Globus pallidus (tissue), 1 donor: ENCODE data around the gene TNFRSF9.
"Not testable (repeated sequence)": the region's sequence is repeated elsewhere in the genome, so short reads cannot be mapped to it uniquely, and the experiment has no call there.

ENCODE experiments used
- DNase-seq: peaks from one replicate; pipeline ENCODE4 v3.0.0-alpha.2; 2015; ENCODE audit warnings: low spot score

Gene TNFRSF9

GRCh38 chr1:7961216-7962013 is 20.8 kb upstream of the TNFRSF9 start, which contains the start of gene PARK7:
TSS of gene PARK7 (plus strand) at chr1:7961711. CDS start at chr1:7962786, 1,075 bp downstream.
- DNase-seq: peak; percentile 99

DNA sequence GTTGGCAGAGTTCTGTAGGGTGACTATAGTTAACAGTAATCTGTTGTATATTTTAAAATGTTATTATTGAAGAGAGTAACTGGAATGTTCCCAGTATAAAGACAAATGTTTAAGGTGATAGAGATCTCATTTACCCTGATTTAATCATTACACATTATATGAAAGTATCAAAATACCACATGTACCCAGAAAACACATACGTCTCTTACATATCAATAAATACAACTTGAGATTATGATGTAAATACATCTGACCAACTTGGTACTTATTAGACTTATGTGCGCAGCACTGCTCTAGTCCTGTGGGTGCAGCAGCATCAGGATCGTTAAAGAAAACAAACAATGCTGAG is 20.2 kb upstream of the TNFRSF9 start:
- DNase-seq: no peak

- DNase-seq: no peak
These were observed 19.5 kb upstream of the TNFRSF9 start for GRCh38 chr1:7960165-7960564.

- no peak for DNase-seq
These were observed 15.8 kb upstream of the TNFRSF9 start for GRCh38 chr1:7956218-7957032.

DNA sequence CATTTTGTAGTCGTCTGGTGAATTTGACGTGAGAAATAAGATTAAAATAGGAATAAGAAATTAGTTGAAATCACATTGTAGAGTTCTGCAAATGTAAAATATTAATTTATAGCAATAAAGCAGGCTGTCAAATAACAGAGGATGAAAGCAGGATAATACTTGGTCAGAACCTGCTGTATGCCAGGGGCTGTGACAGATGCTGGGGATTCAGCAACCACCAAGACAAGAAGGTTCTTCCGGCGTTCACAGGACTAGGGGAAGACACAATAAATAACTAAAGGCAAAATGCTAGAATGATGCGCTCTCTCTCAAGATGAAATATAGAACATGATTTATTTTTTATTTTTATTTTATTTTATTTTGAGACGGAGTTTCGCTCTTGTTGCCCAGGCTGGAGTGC is 14.0 kb upstream of the TNFRSF9 start:
- DNase-seq: no peak

DNA sequence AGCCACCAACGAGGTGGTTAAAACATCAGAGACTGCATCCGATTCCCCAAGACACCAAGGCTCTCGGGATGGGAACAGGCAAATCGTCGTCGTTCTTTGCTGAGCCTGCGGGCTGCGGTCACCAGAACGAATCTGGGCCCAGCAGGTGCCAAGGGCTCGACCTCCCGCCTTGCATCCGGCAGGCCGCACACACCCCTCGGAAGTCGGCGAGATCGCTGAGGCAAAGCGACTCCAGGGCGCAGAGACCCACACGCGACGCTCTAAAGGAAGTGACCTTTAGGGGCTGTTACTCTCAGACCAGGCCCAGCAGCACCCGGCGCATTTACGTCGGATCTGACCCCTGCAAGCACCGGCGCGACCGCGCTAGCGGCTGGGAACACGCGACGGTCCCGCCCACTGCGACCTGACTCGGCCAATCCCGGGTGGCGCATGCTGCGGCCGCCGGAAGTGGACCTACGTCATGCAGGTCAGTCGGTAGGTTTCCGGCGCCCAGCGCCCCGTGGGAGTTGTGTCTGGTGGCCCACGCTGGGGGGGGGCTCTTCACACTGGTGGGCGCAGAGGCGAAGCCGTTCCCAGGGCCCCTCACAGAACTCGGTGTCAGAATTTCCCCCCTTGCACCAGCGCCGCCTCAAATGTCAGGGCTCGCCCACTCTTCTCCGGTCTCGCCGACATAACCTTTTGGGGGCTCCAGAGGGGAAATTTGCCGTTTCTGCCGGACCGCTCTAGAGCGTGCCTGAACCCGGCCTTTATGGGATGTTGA is 13.4 kb upstream of the TNFRSF9 start:
- DNase-seq: peak; percentile 96

GRCh38 chr1:7952791-7953190 is 12.2 kb upstream of the TNFRSF9 start:
- not testable (repeated sequence) for DNase-seq

- DNase-seq: no peak
These were observed 8.3 kb upstream of the TNFRSF9 start for GRCh38 chr1:7948960-7949359.

GRCh38 chr1:7943251-7943650 is 2.6 kb upstream of the TNFRSF9 start:
- DNase-seq: no peak

GRCh38 chr1:7942214-7942921 is 1.7 kb upstream of the TNFRSF9 start:
- peak; percentile 24 for DNase-seq

- no peak for DNase-seq
These were observed 776 bp upstream of the TNFRSF9 start for GRCh38 chr1:7941437-7941793.

GRCh38 chr1:7940034-7940433 is 605 bp downstream of the TNFRSF9 start:
- DNase-seq: no peak

GRCh38 chr1:7938070-7938469 is 2.6 kb downstream of the TNFRSF9 start:
- DNase-seq: no peak

DNA sequence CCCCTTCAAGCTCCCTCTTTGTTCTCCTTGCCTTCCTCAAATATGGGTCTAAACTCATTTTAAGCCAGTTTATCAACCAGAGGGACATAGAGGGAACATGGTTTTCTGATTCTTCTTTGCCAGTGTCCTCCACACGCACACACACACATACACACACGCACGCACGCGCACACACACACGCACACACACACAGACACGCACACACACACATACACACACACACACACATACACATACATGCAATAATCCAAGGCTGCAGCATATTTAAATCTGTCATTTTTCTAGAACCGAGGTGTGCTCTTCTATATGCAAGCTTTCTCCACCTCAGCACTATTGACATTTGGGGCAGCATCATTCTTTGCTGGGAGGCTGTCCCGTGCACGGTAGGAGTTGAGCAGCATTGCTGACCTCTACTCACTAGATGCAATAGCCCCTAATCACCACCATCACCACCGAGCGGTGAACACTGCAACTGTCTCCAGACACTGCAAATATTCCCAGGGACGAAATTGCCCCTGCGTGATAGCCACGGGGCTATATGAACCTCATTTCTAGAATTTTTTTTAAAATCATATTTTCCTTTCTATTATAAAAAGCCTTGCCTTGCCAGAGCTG is 8.0 kb downstream of the TNFRSF9 start:
- DNase-seq: no peak

DNA sequence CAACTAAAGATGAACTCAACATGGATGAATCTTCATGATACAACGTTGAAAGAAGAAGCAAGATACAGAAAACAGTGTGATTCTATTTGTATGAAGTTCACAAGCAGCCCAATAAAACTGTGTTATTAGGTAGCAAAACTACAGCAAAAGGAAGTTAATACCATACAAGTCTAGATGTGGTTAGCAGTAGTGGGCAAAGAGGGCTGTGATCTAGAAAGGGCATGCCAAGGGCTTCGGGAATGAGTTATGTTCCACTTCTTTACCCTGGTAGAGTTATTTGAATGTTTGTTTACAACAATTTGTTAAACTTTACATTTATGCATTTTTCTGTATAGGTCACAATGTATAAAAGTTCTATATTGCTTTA is 9.2 kb downstream of the TNFRSF9 start:
- no peak for DNase-seq

- DNase-seq: no peak
These were observed 9.8 kb downstream of the TNFRSF9 start for GRCh38 chr1:7930645-7931445.

GRCh38 chr1:7929637-7930036 is 11.0 kb downstream of the TNFRSF9 start:
- no peak for DNase-seq

DNA sequence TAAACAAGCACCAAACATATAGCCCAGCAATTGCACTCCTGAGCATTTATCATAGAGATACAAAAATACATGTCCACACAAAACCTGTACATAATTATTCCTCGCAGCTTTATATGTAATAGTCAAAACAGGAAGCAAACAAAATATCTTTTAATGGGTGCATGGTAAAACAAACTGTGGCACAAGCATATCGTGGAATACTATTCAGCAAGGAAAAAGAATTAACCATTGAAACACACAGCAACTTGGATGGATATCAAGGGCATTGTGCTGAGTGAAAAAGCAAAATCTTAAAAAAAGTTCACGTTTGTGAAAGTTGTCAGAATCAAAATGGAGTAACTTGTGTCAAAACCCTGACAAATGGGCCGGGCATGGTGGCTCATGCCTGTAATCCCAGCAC is 12.4 kb downstream of the TNFRSF9 start:
- no peak for DNase-seq

DNA sequence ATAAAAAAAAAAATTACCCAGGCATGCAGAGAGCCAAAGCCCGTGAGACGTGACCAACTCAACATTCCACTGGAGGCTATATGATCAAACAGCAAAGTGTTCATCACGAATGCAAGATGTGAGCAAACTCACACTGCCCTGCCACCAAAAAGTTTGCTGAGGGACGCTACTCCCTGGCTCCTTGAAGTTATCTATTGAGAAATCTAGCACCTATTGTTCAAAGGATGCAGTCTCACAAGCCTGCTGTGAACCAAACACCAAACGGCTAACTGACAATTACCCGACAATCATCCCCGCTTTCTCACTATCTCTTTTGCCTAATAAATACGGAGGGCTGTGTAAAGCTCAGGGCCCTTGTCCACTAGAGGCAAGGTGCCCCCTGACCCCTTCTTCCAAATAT is 13.6 kb downstream of the TNFRSF9 start:
- DNase-seq: not testable (repeated sequence)

- DNase-seq: no peak
These were observed 18.3 kb downstream of the TNFRSF9 start for GRCh38 chr1:7922301-7922700.

DNA sequence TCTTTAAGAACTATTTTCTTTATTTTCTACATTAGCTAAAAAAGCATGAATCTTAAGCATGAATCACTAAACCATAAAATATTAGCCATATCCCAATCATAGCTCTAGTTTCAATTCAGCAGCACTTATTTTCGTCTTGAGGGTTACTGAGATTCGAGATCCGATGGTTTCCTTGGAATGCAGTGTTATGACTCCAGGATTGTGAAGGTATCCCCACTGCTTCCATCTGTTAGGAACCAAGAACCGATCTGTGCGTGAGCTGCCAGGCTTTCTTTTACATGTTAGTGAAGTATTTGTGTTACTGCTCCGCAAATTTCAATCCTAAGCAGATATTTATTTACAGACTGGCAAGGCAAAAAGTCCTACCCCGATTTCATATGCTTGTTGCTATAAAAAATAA is 18.8 kb downstream of the TNFRSF9 start:
- no peak for DNase-seq
